ENCODE measurements around the gene SHLD1.

The SHLD1 gene

DNA sequence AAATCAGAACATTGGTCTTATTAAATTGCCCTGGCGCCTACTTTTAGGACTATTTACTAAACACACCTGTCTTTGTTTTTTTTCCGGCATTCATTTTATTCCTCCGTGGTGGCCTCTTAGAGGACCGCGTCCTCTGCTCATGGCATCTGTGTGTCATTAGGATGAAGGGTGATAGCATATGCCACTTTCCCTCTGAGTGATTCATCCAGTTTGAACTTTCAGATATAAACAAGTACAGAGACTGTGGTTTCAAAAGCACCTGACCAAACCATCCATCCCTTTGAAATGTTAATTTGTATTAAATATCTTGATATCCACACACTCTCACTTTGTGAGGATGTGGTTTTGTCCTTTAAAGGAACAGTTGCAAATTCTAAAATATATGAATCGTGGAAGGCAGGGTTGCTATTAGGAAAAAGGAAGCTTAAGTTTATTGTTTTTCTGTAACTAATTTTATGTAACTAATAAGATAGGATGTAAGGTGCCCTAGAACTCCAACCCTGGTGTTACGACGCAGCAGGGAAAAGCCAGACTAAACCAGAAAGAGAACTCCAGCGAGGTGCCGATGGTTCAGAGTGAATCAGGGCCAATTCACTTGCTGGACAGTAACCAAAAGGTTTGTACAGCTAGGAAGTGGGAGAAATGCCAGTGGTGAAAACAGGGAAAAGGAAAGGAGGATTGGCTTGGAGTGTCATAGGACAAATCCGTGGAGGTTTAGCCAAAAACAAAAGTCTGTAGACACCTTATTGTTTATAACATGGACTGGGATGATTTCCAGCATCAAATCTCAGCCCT is 98.7 kb downstream of the SHLD1 start:
- peak; percentile 98 for DNase-seq (ENCODE audit: low spot score)

DNA sequence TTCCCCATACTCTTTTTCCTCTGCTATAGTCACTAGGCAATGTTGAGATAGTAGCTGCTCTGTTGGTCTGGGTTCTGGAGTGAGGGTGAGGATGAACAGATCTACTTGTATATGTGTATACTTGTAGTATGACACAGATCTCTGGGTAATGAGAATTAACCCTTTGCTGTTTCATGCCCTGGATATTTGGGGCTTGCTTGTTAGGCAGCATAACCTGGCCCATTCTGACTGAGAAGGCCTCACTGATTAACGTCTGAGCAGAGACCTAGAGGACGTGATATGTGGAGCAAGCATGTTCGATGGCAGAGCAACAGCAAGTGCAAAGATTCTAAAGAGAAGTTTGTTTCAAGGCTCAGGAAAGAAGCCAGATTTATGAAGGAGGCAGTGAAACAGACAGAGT is 105.7 kb downstream of the SHLD1 start:
- no peak for DNase-seq (ENCODE audit: low spot score)

DNA sequence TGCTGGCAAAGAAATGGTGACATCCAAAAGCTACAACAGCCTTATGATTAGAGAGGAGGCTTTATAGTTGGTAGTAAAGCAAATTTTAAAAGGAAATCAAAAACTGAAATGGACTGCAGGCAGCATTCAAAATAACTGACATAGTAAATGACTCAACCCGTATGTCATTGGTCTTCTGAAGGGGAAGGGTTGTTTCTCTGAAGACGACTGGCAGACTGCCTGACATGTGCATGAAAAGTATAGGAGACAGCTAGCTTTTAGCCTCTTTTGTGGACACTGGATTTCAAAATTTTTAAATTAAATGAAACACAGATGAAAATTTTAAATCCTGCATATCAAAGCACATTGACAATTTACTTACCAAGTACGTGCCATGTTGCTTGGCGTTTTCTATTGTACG is 109.4 kb downstream of the SHLD1 start:
- no peak for DNase-seq (ENCODE audit: low spot score)

DNA sequence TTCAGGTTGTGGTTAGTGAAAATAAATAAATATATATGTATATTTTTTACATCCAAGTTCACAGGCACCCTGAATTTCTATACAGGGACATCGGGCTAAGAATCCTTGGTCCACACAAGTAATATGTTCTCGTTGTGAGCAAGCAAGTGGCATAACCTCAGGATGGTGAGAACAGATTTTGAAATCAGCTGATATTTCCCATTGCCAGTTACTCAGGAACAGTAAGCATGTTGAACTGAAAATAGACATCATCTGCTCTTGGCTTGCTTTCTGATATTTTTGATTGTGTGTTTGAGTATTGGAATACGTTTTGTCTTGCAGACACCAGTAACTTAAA is 112.5 kb downstream of the SHLD1 start:
- DNase-seq (ENCODE audit: low spot score), result no peak

GRCh38 chr20:5863040-5863833 is 113.0 kb downstream of the SHLD1 start:
- DNase-seq (ENCODE audit: low spot score), result peak; percentile 37

- no peak for DNase-seq (ENCODE audit: low spot score)
Measured at GRCh38 chr20:5864428-5864827, 114.2 kb downstream of the SHLD1 start.

- no peak for DNase-seq (ENCODE audit: low spot score)
Measured at GRCh38 chr20:5864873-5865587, 114.8 kb downstream of the SHLD1 start.

DNA sequence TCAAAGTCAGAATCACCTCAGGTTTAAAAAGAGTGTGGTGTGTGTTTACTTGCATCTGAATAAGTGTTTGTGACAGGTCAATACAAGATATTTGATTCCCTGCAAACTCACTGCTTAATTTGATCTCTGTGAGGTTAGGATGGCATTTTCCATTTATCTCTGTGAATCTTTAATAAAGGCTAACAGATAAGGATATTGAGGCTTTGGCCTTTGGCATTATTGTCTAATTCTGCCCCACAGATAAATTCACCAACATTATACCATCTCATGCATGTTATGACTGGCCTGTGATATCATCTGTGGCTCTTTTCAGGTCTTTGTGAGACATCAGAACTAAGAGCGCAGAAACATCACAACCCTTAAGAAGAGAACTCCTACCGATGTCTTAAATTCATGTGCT is 115.4 kb downstream of the SHLD1 start:
- no peak for DNase-seq (ENCODE audit: low spot score)

DNA sequence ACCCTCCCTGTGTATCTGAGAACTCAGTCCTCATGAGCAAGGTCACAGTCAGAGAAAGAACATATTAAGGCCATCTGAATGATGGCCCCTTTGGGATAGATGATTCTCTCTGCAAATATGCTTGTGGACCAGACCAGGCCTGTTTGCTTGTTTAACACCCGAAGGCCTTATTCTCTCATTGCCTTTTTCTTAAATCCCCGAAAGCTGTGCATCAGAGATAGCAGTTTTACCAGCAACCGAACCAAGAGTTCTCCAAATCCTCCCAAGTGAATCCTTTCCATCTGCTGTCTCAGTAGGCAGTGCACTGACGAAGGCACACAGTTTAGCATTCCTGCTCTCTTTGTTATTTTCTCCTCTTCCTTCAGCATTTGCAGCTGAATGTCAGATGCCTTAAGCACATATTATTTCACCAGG is 120.4 kb downstream of the SHLD1 start:
- DNase-seq (ENCODE audit: low spot score), result no peak

DNA sequence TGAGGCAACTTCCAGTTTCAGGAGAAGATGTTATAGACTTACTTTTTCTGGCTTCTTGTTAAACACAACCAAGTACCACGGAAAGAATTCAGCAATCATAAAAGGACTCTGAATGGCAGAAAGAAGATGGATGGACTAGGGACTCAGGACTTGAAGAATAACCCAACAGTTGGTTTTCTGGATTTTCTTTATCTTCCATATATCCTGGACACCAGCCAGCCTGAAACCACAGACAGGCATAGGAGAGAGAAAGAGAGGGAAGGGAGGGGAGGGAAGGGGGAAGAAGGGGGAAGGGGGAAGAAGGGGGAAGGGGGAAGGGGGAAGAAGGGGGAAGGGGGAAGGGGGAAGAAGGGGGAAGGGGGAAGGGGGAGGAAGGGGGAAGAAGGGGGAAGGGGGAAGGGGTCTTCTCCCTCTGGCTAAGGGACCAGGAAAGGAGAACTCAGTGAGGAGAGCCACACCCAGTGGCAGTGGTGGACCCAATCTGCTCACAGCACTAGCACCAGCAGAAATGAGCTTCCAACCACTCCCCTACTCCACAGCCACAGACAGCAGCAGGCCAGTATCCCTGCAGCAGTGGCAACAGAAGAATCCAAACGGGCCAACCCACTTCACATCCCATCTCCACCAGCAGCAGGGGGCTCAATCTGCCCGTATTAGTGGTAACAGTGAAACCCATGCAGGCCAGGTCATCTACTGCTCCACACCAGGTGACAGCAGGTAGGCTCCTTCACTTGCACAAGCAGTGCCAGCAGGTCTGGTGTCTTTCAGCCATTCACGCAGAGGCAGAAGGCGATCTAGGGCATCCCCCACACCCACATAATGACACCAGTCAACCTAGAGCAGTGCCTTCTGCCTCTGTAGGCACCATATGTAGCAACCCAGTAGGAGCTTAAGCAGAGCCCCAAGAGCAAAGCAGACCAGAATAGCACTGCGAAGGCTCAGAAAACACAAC is 121.5 kb downstream of the SHLD1 start:
- DNase-seq (ENCODE audit: low spot score), result no peak

DNA sequence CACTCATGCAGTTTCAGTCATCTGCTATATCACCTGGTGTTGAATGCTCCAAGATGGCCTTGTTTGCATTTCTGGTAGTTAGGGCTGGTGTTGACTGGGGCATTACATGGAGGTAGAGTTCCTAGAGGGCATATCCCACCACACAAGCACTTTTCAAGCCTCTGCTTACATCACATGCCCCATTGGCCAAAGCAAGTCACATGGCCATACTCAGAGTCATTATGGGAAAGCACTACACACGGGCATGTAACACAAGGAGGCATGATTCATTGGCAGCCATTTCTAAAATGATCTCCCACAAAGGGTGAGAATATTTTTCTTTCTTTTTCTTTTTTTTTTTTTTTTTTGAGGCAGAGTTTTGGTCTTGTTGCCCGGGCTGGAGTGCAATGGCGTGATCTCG is 126.9 kb downstream of the SHLD1 start:
- no peak for DNase-seq (ENCODE audit: low spot score)

GRCh38 chr20:5880326-5880725 is 130.1 kb downstream of the SHLD1 start:
- DNase-seq (ENCODE audit: low spot score), result no peak

GRCh38 chr20:5881703-5882102 is 131.5 kb downstream of the SHLD1 start:
- DNase-seq (ENCODE audit: low spot score), result no peak

DNA sequence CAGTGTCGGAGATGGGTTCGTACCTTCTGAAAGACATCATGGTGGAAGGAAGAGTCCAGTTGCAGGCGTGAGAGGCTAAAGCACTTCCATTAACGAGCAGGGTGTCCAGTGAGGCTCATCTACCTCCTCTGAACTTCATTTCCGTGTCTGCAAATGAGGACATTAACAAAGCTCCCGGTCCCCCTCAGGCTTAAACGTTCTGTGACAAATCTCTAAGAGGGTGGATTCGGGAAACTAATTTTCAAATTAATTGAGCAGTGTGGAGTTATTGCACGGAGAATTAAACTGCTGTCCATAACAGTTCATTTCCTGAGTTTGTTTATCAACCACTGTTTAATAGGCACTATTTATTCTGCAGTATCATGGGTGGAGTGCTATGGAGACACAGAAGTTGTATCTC is 132.0 kb downstream of the SHLD1 start:
- no peak for DNase-seq (ENCODE audit: low spot score)

GRCh38 chr20:5884465-5885335 is 134.5 kb downstream of the SHLD1 start:
- DNase-seq (ENCODE audit: low spot score), result no peak

GRCh38 chr20:5885866-5886265 is 135.7 kb downstream of the SHLD1 start:
- no peak for DNase-seq (ENCODE audit: low spot score)

DNA sequence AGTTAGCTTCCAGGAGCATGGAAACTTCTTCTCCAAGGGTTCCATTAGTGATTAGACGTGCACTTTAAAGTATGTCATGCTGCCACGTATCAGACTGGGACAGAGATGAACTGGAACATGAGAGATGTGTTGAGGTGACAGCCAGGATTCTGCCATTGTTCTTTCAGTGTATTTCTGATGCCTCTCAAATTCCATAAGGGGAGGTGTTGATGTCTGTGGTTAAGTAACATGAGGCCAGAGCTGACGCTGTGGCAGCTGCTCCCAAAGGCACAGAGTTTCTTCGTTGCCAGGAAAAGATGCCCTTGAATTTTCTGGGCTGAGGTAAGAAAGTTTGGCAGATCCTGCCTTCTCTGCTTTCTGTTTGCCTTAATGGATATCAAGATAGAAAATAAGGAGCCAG is 136.6 kb downstream of the SHLD1 start:
- DNase-seq (ENCODE audit: low spot score), result no peak

DNA sequence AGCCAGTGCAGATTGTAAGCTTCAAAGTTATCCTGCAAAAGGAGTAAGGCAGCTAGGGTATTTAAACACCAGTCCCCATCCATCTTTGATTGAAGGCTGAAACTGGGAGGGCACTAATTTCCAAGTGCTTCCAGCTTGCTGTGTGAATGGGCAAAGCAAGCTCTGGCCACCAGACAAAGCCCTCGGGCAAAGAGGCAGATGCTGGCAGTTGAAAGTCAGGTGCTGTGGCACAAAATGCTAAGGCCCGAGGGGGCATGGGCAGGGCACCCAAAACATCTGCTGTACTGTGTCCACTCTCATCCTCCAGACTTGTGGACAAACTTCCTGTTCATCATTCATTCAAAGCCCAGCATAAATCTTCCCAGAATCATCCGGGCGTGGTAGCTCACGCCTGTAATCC is 137.2 kb downstream of the SHLD1 start:
- no peak for DNase-seq (ENCODE audit: low spot score)

GRCh38 chr20:5888041-5888440 is 137.8 kb downstream of the SHLD1 start:
- DNase-seq (ENCODE audit: low spot score), result no peak

DNA sequence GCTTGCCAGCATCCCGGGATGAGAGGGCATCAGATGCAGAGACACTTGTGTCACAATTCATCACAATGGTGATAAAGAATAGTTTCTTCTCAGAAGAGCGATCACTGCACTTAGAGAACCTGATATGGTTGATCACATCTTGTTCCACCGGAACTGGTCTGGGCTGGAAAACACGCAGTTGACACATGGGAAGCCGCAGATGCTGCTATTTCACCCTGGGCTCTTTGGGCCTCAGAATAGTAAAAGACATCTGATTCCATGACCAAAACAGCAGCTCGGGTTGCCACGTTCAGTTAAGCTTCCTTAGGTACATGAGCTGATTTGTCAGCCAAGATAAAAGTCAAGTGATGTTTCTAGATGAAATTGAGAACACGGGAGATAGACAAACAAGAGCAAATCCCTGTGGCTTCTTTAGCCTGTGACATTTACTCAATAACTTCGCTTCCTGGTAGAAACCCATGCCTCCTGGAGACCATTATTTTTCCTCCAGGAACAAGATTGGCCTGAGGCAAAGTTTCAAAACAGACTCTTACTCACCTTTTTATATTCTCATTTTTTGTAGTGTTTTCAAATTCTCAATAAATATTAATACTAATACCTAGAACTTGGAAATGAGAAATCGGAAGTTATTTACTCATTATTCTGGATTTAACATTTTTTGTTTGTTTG is 140.7 kb downstream of the SHLD1 start:
- DNase-seq (ENCODE audit: low spot score), result no peak

Data from SW480 (cell line).